HepG2 (cell line): Measurements from ENCODE around the gene SBNO2.

Source experiments
- BRCA1 ChIP-seq: sonication (generic); formaldehyde crosslinking; IDR thresholded peaks from 2 replicates; pipeline ENCODE4 v1.4.0; 2020; ENCODE audit warnings: missing genetic modification reagents
- MXI1 ChIP-seq: IDR thresholded peaks from 3 replicates; pipeline ENCODE4 v1.6.1; 2012; ENCODE audit warnings: low read depth, low read length, inconsistent platforms, borderline replicate concordance
- NCOA1 ChIP-seq: sonication (generic); formaldehyde crosslinking; IDR thresholded peaks from 2 replicates; pipeline ENCODE4 v1.9.0; 2021; ENCODE audit warnings: missing genetic modification reagents
- PBX3 ChIP-seq: sonication (generic); formaldehyde crosslinking; IDR thresholded peaks from 2 replicates; pipeline ENCODE4 v1.8.1; 2023; ENCODE audit warnings: missing genetic modification reagents, inconsistent platforms, borderline replicate concordance
- PCBP1 ChIP-seq: fragments of 200-400 bp; formaldehyde crosslinking; IDR thresholded peaks from 2 replicates; pipeline ENCODE4 v1.6.1; 2017; ENCODE audit warnings: mild to moderate bottlenecking, low read depth, low read length, borderline replicate concordance
- SUZ12 ChIP-seq: fragments of 150-350 bp; IDR thresholded peaks from 2 replicates; pipeline ENCODE4 v1.6.1; 2014; ENCODE audit warnings: low read depth, low read length
- ZNF24 ChIP-seq: fragments of 450-650 bp; IDR thresholded peaks from 2 replicates; pipeline ENCODE4 v1.6.1; 2017; ENCODE audit warnings: antibody characterized with exemption, mild to moderate bottlenecking
- ZNF350 ChIP-seq: sonication (generic); formaldehyde crosslinking; IDR thresholded peaks from 2 replicates; pipeline ENCODE4 v1.4.0; 2020; ENCODE audit warnings: mild to moderate bottlenecking, low read depth, missing genetic modification reagents, borderline replicate concordance
- ZNF556 ChIP-seq: sonication (generic); formaldehyde crosslinking; IDR thresholded peaks from 2 replicates; pipeline ENCODE4 v1.4.0; 2020; ENCODE audit warnings: mild to moderate bottlenecking, missing genetic modification reagents, borderline replicate concordance
- TF ChIP-seq, protein P1 (sequence below): sonication (generic); formaldehyde crosslinking; IDR thresholded peaks from 2 replicates; pipeline ENCODE4 v1.4.0; 2020; ENCODE audit warnings: missing genetic modification reagents
- TF ChIP-seq, protein P2 (sequence below): sonication (generic); formaldehyde crosslinking; IDR thresholded peaks from 2 replicates; pipeline ENCODE4 v1.5.0; 2020; ENCODE audit warnings: mild to moderate bottlenecking, missing genetic modification reagents, moderate library complexity
- TF ChIP-seq, protein P3 (sequence below): sonication (generic); formaldehyde crosslinking; IDR thresholded peaks from 2 replicates; pipeline ENCODE4 v1.8.1; 2022; ENCODE audit warnings: low read depth, mild to moderate bottlenecking, missing genetic modification reagents
- TF ChIP-seq, protein P4 (sequence below): sonication (generic); formaldehyde crosslinking; IDR thresholded peaks from 2 replicates; pipeline ENCODE4 v1.8.0; 2022; ENCODE audit warnings: low read depth, missing genetic modification reagents

GRCh38 chr19:1126984-1127760, 46.9 kb downstream of the SBNO2 start:
- TF ChIP-seq, protein P1, sequence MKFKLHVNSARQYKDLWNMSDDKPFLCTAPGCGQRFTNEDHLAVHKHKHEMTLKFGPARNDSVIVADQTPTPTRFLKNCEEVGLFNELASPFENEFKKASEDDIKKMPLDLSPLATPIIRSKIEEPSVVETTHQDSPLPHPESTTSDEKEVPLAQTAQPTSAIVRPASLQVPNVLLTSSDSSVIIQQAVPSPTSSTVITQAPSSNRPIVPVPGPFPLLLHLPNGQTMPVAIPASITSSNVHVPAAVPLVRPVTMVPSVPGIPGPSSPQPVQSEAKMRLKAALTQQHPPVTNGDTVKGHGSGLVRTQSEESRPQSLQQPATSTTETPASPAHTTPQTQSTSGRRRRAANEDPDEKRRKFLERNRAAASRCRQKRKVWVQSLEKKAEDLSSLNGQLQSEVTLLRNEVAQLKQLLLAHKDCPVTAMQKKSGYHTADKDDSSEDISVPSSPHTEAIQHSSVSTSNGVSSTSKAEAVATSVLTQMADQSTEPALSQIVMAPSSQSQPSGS (CRISPR knock-in tag), result no peak
- TF ChIP-seq SUZ12 (no peak), ZNF24 (no peak), PBX3 (CRISPR knock-in tag) (no peak), PCBP1 (no peak), MXI1 (no peak), NCOA1 (CRISPR knock-in tag) (no peak), ZNF556 (CRISPR knock-in tag) (no peak), BRCA1 (CRISPR knock-in tag) (no peak), ZNF350 (CRISPR knock-in tag) (no peak)
- TF ChIP-seq, protein P2, sequence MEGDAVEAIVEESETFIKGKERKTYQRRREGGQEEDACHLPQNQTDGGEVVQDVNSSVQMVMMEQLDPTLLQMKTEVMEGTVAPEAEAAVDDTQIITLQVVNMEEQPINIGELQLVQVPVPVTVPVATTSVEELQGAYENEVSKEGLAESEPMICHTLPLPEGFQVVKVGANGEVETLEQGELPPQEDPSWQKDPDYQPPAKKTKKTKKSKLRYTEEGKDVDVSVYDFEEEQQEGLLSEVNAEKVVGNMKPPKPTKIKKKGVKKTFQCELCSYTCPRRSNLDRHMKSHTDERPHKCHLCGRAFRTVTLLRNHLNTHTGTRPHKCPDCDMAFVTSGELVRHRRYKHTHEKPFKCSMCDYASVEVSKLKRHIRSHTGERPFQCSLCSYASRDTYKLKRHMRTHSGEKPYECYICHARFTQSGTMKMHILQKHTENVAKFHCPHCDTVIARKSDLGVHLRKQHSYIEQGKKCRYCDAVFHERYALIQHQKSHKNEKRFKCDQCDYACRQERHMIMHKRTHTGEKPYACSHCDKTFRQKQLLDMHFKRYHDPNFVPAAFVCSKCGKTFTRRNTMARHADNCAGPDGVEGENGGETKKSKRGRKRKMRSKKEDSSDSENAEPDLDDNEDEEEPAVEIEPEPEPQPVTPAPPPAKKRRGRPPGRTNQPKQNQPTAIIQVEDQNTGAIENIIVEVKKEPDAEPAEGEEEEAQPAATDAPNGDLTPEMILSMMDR (CRISPR knock-in tag), result no peak
- TF ChIP-seq, protein P3, sequence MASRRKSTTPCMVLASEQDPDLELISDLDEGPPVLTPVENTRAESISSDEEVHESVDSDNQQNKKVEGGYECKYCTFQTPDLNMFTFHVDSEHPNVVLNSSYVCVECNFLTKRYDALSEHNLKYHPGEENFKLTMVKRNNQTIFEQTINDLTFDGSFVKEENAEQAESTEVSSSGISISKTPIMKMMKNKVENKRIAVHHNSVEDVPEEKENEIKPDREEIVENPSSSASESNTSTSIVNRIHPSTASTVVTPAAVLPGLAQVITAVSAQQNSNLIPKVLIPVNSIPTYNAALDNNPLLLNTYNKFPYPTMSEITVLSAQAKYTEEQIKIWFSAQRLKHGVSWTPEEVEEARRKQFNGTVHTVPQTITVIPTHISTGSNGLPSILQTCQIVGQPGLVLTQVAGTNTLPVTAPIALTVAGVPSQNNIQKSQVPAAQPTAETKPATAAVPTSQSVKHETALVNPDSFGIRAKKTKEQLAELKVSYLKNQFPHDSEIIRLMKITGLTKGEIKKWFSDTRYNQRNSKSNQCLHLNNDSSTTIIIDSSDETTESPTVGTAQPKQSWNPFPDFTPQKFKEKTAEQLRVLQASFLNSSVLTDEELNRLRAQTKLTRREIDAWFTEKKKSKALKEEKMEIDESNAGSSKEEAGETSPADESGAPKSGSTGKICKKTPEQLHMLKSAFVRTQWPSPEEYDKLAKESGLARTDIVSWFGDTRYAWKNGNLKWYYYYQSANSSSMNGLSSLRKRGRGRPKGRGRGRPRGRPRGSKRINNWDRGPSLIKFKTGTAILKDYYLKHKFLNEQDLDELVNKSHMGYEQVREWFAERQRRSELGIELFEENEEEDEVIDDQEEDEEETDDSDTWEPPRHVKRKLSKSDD (CRISPR knock-in tag), result no peak
- TF ChIP-seq, protein P4, sequence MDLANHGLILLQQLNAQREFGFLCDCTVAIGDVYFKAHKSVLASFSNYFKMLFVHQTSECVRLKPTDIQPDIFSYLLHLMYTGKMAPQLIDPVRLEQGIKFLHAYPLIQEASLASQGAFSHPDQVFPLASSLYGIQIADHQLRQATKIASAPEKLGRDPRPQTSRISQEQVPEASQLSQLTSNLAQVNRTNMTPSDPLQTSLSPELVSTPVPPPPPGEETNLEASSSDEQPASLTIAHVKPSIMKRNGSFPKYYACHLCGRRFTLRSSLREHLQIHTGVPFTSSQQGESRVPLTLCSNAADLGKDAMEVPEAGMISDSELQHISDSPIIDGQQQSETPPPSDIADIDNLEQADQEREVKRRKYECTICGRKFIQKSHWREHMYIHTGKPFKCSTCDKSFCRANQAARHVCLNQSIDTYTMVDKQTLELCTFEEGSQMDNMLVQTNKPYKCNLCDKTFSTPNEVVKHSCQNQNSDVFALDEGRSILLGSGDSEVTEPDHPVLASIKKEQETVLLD (CRISPR knock-in tag), result no peak
